Lower lobe of right lung (tissue), 2 donors: ENCODE data around the gene LGI4. TPM values are rescaled to one million over a fixed set of nuclear protein-coding genes. Genes with fewer than 3 reads are reported as not detected.

Experiments
- ATAC-seq, 2 donors: fragments of 200-7000 bp; cut with Tn5 transposase; one replicate each; pipeline ENCODE4 v1.9.1; 2020 to 2022; ENCODE audit warnings: mild to moderate bottlenecking in 2 of 2, moderate library complexity in 2 of 2
- DNase-seq: peaks from one replicate; pipeline ENCODE4 v3.0.0-alpha.2; 2020
- H3K27ac ChIP-seq: fragments of 200-600 bp; one replicate; pipeline ENCODE4 v1.8.0; 2022
- H3K27me3 ChIP-seq: fragments of 200-600 bp; one replicate; pipeline ENCODE4 v1.8.0; 2022; ENCODE audit warnings: low read depth
- H3K36me3 ChIP-seq: fragments of 200-600 bp; one replicate; pipeline ENCODE4 v1.8.0; 2022; ENCODE audit warnings: mild to moderate bottlenecking
- H3K4me1 ChIP-seq: fragments of 200-600 bp; one replicate; pipeline ENCODE4 v1.8.0; 2022
- H3K4me3 ChIP-seq: fragments of 200-600 bp; one replicate; pipeline ENCODE4 v1.8.0; 2022; ENCODE audit warnings: mild to moderate bottlenecking
- H3K9me3 ChIP-seq: fragments of 200-600 bp; one replicate; pipeline ENCODE4 v1.8.0; 2022
- intact Hi-C: fragments of 100-400 bp; cut with DNase I; formaldehyde crosslinking; loops from one replicate; pipeline ENCODE4 v1.11.0; 2022
- total RNA-seq: library from RNA; stranded (reverse); fragmentation: NEBNext Ultra II Directional; extraction: Animal tissue kit (Norgen Biotek cat#: 25700); gene quantifications from one replicate; pipeline ENCODE4 v1.2.1, GENCODE V29; 2021
- TF ChIP-seq, protein P1 (sequence below): fragments of 200-600 bp; IDR thresholded peaks from one replicate; pipeline ENCODE4 v1.8.0; 2022; ENCODE audit warnings: antibody characterized with exemption, mild to moderate bottlenecking
- donor health status: DM: no; HTN: yes; CAD: no; lungs with severe emphysema.

Gene LGI4
- total RNA-seq, 1 donor from 2014 or later = 6.3 TPM

DNA sequence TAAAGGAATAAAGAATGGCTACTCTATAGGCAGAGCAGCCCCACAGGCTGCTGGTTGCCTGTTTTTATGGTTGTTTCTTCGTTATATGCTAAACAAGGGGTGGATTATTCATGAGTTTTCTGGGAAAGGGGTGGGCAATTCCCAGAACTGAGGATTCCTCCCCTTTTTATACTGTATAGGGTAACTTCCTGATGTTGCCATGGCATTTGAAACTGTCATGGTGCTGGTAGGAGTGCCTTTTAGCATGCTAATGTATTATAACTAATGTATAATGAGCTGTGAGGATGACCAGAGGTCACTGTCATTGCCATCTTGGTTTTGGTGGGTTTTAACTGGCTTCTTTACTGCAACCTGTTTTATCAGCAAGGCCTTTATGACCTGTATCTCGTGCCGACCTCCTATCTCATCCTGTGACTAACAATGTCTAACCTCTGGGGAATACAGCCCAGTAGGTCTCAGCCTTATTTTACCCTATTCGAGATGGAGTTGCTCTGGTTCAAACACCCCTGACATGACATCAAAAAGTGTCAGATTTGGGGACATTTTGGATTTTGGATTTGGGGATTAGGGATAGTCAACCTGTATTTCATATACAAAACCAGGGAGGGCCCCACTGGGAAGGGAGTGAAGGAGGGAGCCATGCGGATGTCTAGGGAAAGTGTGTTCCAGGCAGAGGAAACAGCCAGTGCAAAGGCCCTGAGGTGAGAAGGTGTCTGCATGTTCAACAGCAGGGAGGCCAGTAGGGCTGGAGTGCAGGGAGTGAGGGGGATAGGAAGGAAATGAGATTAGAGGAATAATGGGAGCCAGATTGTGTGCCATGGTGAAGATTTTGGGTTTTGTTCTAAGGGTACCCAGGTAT is 30.6 kb upstream of the LGI4 start:
- ATAC-seq (no peak), DNase-seq (no peak)
- H3K36me3 ChIP-seq = peaks cover 63% of the 10 kb centered on the region
- peaks cover 6% of the 10 kb centered on the region for H3K4me1 ChIP-seq
- H3K27ac ChIP-seq = no peak overlapping the region
- no peak overlapping the region for H3K4me3 ChIP-seq
- TF ChIP-seq, protein P1, sequence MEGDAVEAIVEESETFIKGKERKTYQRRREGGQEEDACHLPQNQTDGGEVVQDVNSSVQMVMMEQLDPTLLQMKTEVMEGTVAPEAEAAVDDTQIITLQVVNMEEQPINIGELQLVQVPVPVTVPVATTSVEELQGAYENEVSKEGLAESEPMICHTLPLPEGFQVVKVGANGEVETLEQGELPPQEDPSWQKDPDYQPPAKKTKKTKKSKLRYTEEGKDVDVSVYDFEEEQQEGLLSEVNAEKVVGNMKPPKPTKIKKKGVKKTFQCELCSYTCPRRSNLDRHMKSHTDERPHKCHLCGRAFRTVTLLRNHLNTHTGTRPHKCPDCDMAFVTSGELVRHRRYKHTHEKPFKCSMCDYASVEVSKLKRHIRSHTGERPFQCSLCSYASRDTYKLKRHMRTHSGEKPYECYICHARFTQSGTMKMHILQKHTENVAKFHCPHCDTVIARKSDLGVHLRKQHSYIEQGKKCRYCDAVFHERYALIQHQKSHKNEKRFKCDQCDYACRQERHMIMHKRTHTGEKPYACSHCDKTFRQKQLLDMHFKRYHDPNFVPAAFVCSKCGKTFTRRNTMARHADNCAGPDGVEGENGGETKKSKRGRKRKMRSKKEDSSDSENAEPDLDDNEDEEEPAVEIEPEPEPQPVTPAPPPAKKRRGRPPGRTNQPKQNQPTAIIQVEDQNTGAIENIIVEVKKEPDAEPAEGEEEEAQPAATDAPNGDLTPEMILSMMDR = no peak
- H3K27me3 ChIP-seq = no peaks in the 10 kb centered on the region
- peaks cover 35% of the 10 kb centered on the region for H3K9me3 ChIP-seq
- intact Hi-C loops = no loop called here

DNA sequence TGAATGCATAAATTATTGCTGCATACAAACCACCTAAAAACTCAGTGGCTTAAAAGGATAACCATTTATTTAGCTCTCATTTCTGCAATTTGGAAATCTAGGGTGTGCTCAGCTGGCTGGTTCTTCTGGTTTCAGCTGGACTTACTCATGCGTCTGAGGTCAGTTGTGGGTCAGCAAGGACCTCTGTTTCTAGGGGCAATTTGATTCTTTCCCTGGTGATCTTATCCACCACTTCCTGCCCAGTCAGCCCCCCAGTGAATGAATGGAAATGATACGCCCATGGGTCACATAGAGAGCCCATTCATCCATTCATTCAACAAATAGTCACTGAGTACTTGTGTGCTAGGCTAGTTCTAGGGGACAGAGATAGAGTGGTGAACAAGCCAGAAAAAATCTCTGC is 29.6 kb upstream of the LGI4 start:
- Histone ChIP-seq H3K4me3 (no peak overlapping the region), H3K27me3 (no peaks in the 10 kb centered on the region), H3K4me1 (peaks cover 6% of the 10 kb centered on the region), H3K27ac (no peak overlapping the region), H3K9me3 (peaks cover 35% of the 10 kb centered on the region), H3K36me3 (peaks cover 66% of the 10 kb centered on the region)
- TF ChIP-seq, protein P1 = no peak
- ATAC-seq (no peak), DNase-seq (no peak)
- intact Hi-C loops = no loop called here

DNA sequence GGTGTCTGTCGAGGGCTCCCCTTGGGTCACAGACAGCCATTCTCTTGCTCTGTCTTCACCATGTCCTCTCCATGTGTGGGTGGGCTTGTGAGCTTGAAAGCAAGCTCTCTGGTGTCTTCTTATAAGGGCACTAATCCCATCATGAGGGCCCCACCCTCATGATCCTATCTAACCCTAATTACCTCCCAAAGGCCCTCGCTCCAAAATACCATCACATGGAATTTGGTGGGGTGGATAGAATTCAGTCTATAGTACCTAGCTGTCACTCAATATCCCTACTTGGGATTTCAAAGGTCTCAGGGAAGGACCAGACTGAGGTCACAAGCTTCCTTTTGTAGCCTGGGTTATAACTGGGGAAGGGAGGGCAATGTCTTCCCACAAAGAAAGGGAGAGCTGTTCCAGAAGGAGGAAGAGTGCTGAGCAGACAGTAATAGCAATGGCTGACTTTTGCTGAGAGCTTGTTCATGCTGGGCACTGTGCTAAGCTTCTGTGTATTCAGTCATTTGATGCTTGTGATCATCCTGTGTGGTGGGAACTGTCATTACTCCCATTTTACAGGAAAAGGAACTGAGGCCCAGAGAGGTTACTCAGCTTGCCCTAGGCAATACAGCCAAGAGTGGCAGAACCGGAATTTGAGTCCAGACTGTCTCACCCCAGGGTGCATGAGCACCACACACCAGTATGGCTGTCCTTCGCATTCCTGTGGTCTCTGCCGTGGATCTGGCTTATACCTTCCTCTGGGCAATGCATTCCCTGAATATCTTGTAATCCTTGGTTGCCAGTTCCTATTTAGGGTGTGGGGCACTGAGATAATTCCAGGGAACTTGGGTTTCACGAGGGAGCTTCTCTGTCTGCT is 27.8 kb upstream of the LGI4 start:
- Histone ChIP-seq H3K27ac (no peak overlapping the region), H3K4me3 (no peak overlapping the region), H3K9me3 (peaks cover 35% of the 10 kb centered on the region), H3K4me1 (peaks cover 6% of the 10 kb centered on the region), H3K27me3 (no peaks in the 10 kb centered on the region), H3K36me3 (peaks cover 79% of the 10 kb centered on the region)
- no peak for ATAC-seq
- TF ChIP-seq, protein P1 = no peak
- DNase-seq = no peak
- intact Hi-C loops = no loop called here

- ATAC-seq (no peak), DNase-seq (no peak)
- Histone ChIP-seq H3K9me3 (peaks cover 29% of the 10 kb centered on the region), H3K4me1 (no peaks in the 10 kb centered on the region), H3K36me3 (peaks cover 85% of the 10 kb centered on the region), H3K27ac (no peak overlapping the region), H3K4me3 (no peak overlapping the region), H3K27me3 (no peaks in the 10 kb centered on the region)
- intact Hi-C loops = no loop called here
- TF ChIP-seq, protein P1 = no peak
These were observed 26.5 kb upstream of the LGI4 start for GRCh38 chr19:35161434-35161743.

DNA sequence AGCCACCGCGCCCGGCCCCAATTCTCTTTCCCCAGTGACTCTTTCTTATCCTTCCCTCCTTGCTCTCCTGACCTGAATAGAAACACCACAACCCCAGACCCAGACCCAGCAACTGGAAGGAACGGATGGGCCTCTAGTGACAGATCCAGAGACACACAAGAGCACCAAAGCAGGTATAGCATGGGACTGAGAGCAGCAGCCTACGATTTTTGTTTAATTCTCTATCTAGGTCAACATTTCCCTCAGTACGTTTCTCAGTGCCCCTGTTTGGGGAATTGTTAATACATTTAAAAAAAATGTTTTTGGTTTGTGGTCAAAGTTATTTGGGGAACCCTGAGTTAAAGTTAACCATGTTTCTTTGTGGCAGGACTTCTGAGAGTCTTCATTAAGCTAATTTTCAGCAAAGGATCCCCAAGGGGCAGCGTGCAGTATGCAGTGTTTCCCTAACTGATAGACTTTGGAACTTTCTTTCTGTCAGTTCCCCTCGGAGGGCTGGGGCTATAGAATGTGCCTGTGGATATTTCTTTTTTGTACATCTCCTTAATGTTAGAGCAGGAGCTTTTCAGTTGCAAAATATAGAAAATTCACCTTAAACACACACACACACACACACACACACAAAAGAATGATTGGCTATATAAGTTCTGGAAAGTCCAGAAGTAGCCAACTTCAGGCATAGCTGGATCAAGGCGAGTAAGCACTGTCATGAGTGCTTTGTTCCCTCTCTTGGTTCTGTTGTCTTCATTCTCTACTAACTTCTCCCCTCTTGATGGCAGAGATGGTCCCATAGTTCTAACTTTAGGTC is 26.0 kb upstream of the LGI4 start:
- ATAC-seq = no peak
- DNase-seq = no peak
- TF ChIP-seq, protein P1 = no peak
- Histone ChIP-seq H3K9me3 (peaks cover 23% of the 10 kb centered on the region), H3K4me3 (no peak overlapping the region), H3K4me1 (no peaks in the 10 kb centered on the region), H3K27ac (no peak overlapping the region), H3K36me3 (peaks cover 79% of the 10 kb centered on the region), H3K27me3 (no peaks in the 10 kb centered on the region)
- intact Hi-C loops = no loop called here
